K562 (cell line): ENCODE results near the gene SCFD2. TPM values are rescaled to one million over a fixed set of nuclear protein-coding genes. Genes with fewer than 3 reads are reported as not detected.

ENCODE experiments used
- ATAC-seq: fragments of 200-7000 bp; cut with Tn5 transposase; 3 replicates; pipeline ENCODE4 v1.9.1; 2020; ENCODE audit warnings: moderate library complexity
- BruUV-seq: library from RNA; stranded (reverse); fragments of 400-500 nt; replicated peaks from 2 replicates; lab custom pipeline; 2021; lab: Mats Ljungman, UMichigan
- CTCF ChIA-PET: fragments of 300-600 bp; formaldehyde crosslinking; extraction: SDS; loops from one replicate; lab custom pipeline; 2021; ENCODE audit warnings: low intra/inter-chr PET ratio; lab: Yijun Ruan, JAX
- POLR2A ChIA-PET: fragments of 300-600, 350-650 bp; sonication (Branson Sonifier 250); formaldehyde crosslinking; extraction: SDS; loops from one replicate; lab custom pipeline; 2021; ENCODE audit warnings: antibody characterized with exemption, inconsistent platforms; lab: Yijun Ruan, JAX
- DNase-seq, 4 experiments: peaks; one replicate each; pipeline versions ENCODE4 v3.0.0 to v3.0.0-alpha.2; 2011 to 2018; ENCODE audit warnings: low spot score in 3 of 4, mixed read lengths in 3 of 4; ENCODE audit errors: extremely low read depth in 1 of 4
- FAIRE-seq: peaks from 2 replicates; lab custom pipeline; 2011; peaks lifted over from hg19 to GRCh38; lab: Jason Lieb, UNC
- H2AFZ ChIP-seq: 2 replicates; pipeline ENCODE4 v1.6.0; 2011; ENCODE audit warnings: low read depth, low read length, control low read depth, inconsistent platforms
- H3K27ac ChIP-seq: fragments of 200-600 bp; 3 replicates; pipeline ENCODE4 v1.8.0; 2011; ENCODE audit warnings: low read depth, mild to moderate bottlenecking, control low read depth, inconsistent platforms, low read length, moderate library complexity, mixed read lengths; ENCODE audit errors: extremely low read depth
- H3K27me3 ChIP-seq, 2 experiments: fragments of 300-600 bp in 1 of 2; 2 replicates in 1 of 2; 3 replicates in 1 of 2; pipeline versions ENCODE4 v1.6.0 to v1.8.0; 2011; ENCODE audit warnings: inconsistent platforms in 2 of 2, low read length in 2 of 2, mild to moderate bottlenecking in 1 of 2, mixed read lengths in 1 of 2, moderate library complexity in 1 of 2; ENCODE audit not compliant: control insufficient read depth in 2 of 2, insufficient read depth in 2 of 2
- H3K36me3 ChIP-seq: fragments of 300-600 bp; 3 replicates; pipeline ENCODE4 v1.8.0; 2011; ENCODE audit warnings: mild to moderate bottlenecking, low read length, inconsistent platforms; ENCODE audit not compliant: control insufficient read depth, insufficient read depth
- H3K4me1 ChIP-seq, 2 experiments: fragments of 200-600 bp in 1 of 2; replicated peaks in 1 of 2; 2 replicates in 1 of 2; 3 replicates in 1 of 2; pipeline versions ENCODE4 v1.5.1 to v1.8.0; 2011; ENCODE audit warnings: inconsistent platforms in 2 of 2, low read length in 2 of 2, mild to moderate bottlenecking in 1 of 2, mixed read lengths in 1 of 2, moderate library complexity in 1 of 2; ENCODE audit not compliant: control insufficient read depth in 2 of 2, insufficient read depth in 2 of 2
- H3K4me2 ChIP-seq: 2 replicates; pipeline ENCODE4 v1.6.1; 2011; ENCODE audit warnings: low read length, control low read depth, inconsistent platforms, mixed read lengths; ENCODE audit not compliant: insufficient read depth
- H3K4me3 ChIP-seq: fragments of 200-600 bp; sonication (generic), shearing (Covaris generic); 2 replicates; pipeline ENCODE4 v1.5.1; 2016; ENCODE audit warnings: control low read depth, inconsistent platforms
- H3K79me2 ChIP-seq: fragments of 200-600 bp; 3 replicates; pipeline ENCODE4 v1.8.0; 2011; ENCODE audit warnings: low read length, inconsistent platforms; ENCODE audit not compliant: control insufficient read depth, insufficient read depth
- H3K9ac ChIP-seq, 2 experiments: 2 replicates each; pipeline versions ENCODE4 v1.6.0 to v1.6.1; 2011; ENCODE audit warnings: low read depth in 2 of 2, low read length in 2 of 2, control low read depth in 1 of 2, inconsistent platforms in 1 of 2, mild to moderate bottlenecking in 1 of 2, mixed read lengths in 1 of 2; ENCODE audit not compliant: insufficient read depth in 1 of 2
- H3K9me1 ChIP-seq: one replicate; pipeline ENCODE4 v1.6.0; 2011; ENCODE audit warnings: inconsistent platforms, mild to moderate bottlenecking, low read length, moderate library complexity; ENCODE audit not compliant: control insufficient read depth, insufficient read depth
- H3K9me3 ChIP-seq: replicated peaks from 2 replicates; pipeline ENCODE4 v1.5.1; 2011; ENCODE audit warnings: low read depth, low read length, inconsistent platforms; ENCODE audit not compliant: control insufficient read depth, insufficient read depth
- H4K20me1 ChIP-seq: replicated peaks from 2 replicates; pipeline ENCODE4 v1.6.1; 2011; ENCODE audit warnings: low read length, inconsistent platforms, mixed read lengths; ENCODE audit not compliant: control insufficient read depth, insufficient read depth
- ARNT ChIP-seq, 2 experiments: fragments of 450-650 bp; IDR thresholded peaks; 2 replicates each; pipeline ENCODE4 v1.6.1; 2016; ENCODE audit warnings: mild to moderate bottlenecking in 1 of 2
- ATF7 ChIP-seq: fragments of 450-650 bp; IDR thresholded peaks from 2 replicates; pipeline ENCODE4 v1.7.1; 2014; ENCODE audit warnings: mild to moderate bottlenecking, moderate library complexity
- CBFA2T3 ChIP-seq: fragments of 450-650 bp; IDR thresholded peaks from 2 replicates; pipeline ENCODE4 v1.6.1; 2017
- CCNT2 ChIP-seq: IDR thresholded peaks from 2 replicates; pipeline ENCODE4 v1.6.1; 2011; ENCODE audit warnings: borderline replicate concordance, low read depth, mild to moderate bottlenecking, moderate library complexity, mixed read lengths, low read length; ENCODE audit not compliant: insufficient read length; ENCODE audit errors: extremely low read depth
- CHD1 ChIP-seq: fragments of 200-600 bp; sonication (generic); IDR thresholded peaks from one replicate; pipeline ENCODE4 v1.6.1; 2012; ENCODE audit warnings: mild to moderate bottlenecking, moderate library complexity, low read length, inconsistent platforms
- FOXK1 ChIP-seq: sonication (generic); formaldehyde crosslinking; IDR thresholded peaks from 2 replicates; pipeline ENCODE4 v1.8.0; 2022; ENCODE audit warnings: missing genetic modification reagents, mild to moderate bottlenecking, borderline replicate concordance
- PHTF2 ChIP-seq: fragments of 250-450 bp; sonication (Bioruptor Pico); IDR thresholded peaks from 2 replicates; pipeline ENCODE4 v1.5.0; 2021; ENCODE audit warnings: mild to moderate bottlenecking
- RBM34 ChIP-seq: fragments of 200-400 bp; formaldehyde crosslinking; IDR thresholded peaks from 2 replicates; pipeline ENCODE4 v1.6.1; 2018; ENCODE audit warnings: low read length, borderline replicate concordance; ENCODE audit not compliant: insufficient read depth
- SP2 ChIP-seq: IDR thresholded peaks from 2 replicates; pipeline ENCODE4 v1.6.1; 2011; ENCODE audit warnings: mild to moderate bottlenecking, low read depth, low read length, moderate library complexity; ENCODE audit not compliant: poor library complexity, severe bottlenecking; ENCODE audit errors: extremely low read depth
- SRSF1 ChIP-seq: fragments of 200-400 bp; formaldehyde crosslinking; IDR thresholded peaks from 2 replicates; pipeline ENCODE4 v1.6.1; 2017; ENCODE audit warnings: mild to moderate bottlenecking, low read depth, low read length, moderate library complexity
- TBL1XR1 ChIP-seq, 2 experiments: IDR thresholded peaks; 2 replicates each; pipeline ENCODE4 v1.6.1; 2012; ENCODE audit warnings: improper control_type of control experiment in 2 of 2, low read length in 2 of 2, mild to moderate bottlenecking in 1 of 2
- TSC22D4 ChIP-seq: fragments of 450-650 bp; IDR thresholded peaks from 2 replicates; pipeline ENCODE4 v1.6.1; 2016; ENCODE audit warnings: missing genetic modification characterization, missing biosample characterization, control low read depth
- U2AF2 ChIP-seq: fragments of 200-400 bp; formaldehyde crosslinking; optimal IDR thresholded peaks from 2 replicates; pipeline ENCODE3; 2017; ENCODE audit warnings: low read depth, mild to moderate bottlenecking, low read length
- ZBTB8A ChIP-seq: fragments of 450-650 bp; IDR thresholded peaks from 2 replicates; pipeline ENCODE4 v1.6.1; 2018; ENCODE audit warnings: mild to moderate bottlenecking, moderate library complexity; ENCODE audit not compliant: partially characterized antibody
- ZNF165 ChIP-seq: fragments of 250-450 bp; sonication (Bioruptor Pico); IDR thresholded peaks from 2 replicates; pipeline ENCODE4 v1.4.0; 2020; ENCODE audit warnings: borderline replicate concordance
- ZNF174 ChIP-seq: fragments of 250-450 bp; sonication (Bioruptor Pico); IDR thresholded peaks from 2 replicates; pipeline ENCODE4 v1.4.0; 2020; ENCODE audit warnings: mild to moderate bottlenecking
- WGBS: fragments of 100-300 bp; shearing (Covaris generic); methylation state at CpG from one replicate; pipeline ENCODE4 v1.1.6; 2016; ENCODE audit warnings: low coverage, mixed read lengths; ENCODE audit not compliant: insufficient coverage; ENCODE audit errors: missing lambda C conversion rate; 5-methylcytosine and 5-hydroxymethylcytosine counted together
- in situ Hi-C: fragments of 300-500 bp; cut with MboI; formaldehyde crosslinking; loops from 4 replicates; pipeline ENCODE4 v1.15.0; 2018; ENCODE audit warnings: inconsistent platforms, mixed read lengths
- intact Hi-C: fragments of 100-400 bp; cut with micrococcal nuclease; formaldehyde crosslinking; loops from 2 replicates; pipeline ENCODE4 v1.14.2; 2022
- polyA plus RNA-seq, 8 experiments: library from polyadenylated mRNA; depleted of rRNA in 4 of 8; stranded (reverse) in 5 of 8; unstranded in 3 of 8; fragments of >200 nt; fragmentation: Nextera tagmentation in 2 of 8; fragmentation: Illumina TruSeq in 1 of 8; extraction: Ambion mirVana in 2 of 8; extraction: Trizol in 1 of 8; gene quantifications; 2 replicates each; pipeline versions ENCODE4 v1.2.1 to v1.2.3, GENCODE V29; 2011 to 2014; ENCODE audit warnings: inconsistent platforms in 1 of 8, missing spikeins in 1 of 8
- total RNA-seq, 7 experiments: library from RNA; depleted of rRNA in 6 of 7; stranded (reverse); fragments of >200 nt in 6 of 7; fragmentation: Illumina TruSeq in 2 of 7; extraction: Trizol in 2 of 7; gene quantifications; 2 replicates each; pipeline versions ENCODE4 v1.2.1 to v1.2.3, GENCODE V29; 2011 to 2021; ENCODE audit warnings: low replicate concordance in 1 of 7
- TF ChIP-seq, protein P1 (sequence below): IDR thresholded peaks from 3 replicates; pipeline ENCODE4 v1.6.1; 2011; ENCODE audit warnings: borderline replicate concordance, mild to moderate bottlenecking, moderate library complexity; ENCODE audit not compliant: insufficient read length; ENCODE audit errors: extremely low read depth
- TF ChIP-seq, protein P2 (sequence below): conservative IDR thresholded peaks from 2 replicates; pipeline ENCODE4 v1.6.1; 2011; ENCODE audit warnings: low read depth, mild to moderate bottlenecking, low read length; ENCODE audit not compliant: control insufficient read depth
- TF ChIP-seq, protein P3 (sequence below): fragments of 250-450 bp; sonication (Bioruptor Pico); IDR thresholded peaks from 2 replicates; pipeline ENCODE4 v1.5.0; 2021

Gene SCFD2
- total and polyA plus RNA-seq, 9 of the 15 experiments (the other 6 are each of a cell fraction or from before 2014, with no cell fraction given): 5.7 to 30.3 (median 22.8) TPM

DNA sequence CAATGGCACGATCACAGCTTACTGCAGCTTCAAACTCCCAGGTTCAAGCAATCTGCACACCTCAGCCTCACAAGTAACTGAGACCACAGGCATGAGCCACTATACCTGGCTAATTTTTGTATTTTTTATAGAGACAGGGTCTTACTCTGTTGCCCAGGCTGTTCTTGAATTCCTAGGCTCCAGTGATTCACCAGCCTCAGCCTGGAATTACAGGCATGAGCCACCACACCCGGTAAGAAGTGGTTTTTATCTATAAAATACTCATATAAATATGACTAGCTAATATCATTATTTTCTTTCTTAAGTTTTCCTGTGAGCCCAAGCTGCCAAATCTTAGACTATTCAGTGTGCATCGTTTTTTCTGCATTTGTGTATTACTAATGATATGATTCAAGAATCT is 4.4 kb downstream of the SCFD2 start:
- peaks cover 16% of the 10 kb centered on the region; the same call in 2 of the 3 replicates for H3K36me3 ChIP-seq
- H3K79me2 ChIP-seq: peaks cover 85% of the 10 kb centered on the region
- H3K4me1 ChIP-seq: peaks cover 0 to 5% of the 10 kb centered on the region in 2 experiments; a peak in 4 of 5 replicates
- no peak overlapping the region for H3K27ac ChIP-seq
- ATAC-seq (no peak), DNase-seq (no peak), FAIRE-seq (no peak)
- no peak overlapping the region for H3K4me3 ChIP-seq
- no peak overlapping the region for H2AFZ ChIP-seq
- H3K9ac ChIP-seq: no peak overlapping the region
- H3K9me1 ChIP-seq: no peaks in the 10 kb centered on the region
- H3K4me2 ChIP-seq: peak overlapping the region; percentile 12; the same call in 1 of the 2 replicates
- intact Hi-C loops: no loop called here
- ChIA-PET CTCF (no interaction called here), POLR2A (no interaction called here)
- in situ Hi-C loops: no loop called here
- no peaks in the 10 kb centered on the region for H4K20me1 ChIP-seq
- H3K27me3 ChIP-seq: no peaks in the 10 kb centered on the region
- 37% methylated on average over 3 of the region's 3 CpGs for WGBS
- H3K9me3 ChIP-seq: no peaks in the 10 kb centered on the region
- BruUV-seq: no TSS peak
- TF ChIP-seq CCNT2 (no peak), PHTF2 (CRISPR knock-in tag) (no peak), ATF7 (no peak), SP2 (no peak), CBFA2T3 (no peak), FOXK1 (no peak), CHD1 (no peak), SRSF1 (no peak), ARNT (IDR thresholded peaks at IDR 0.05) (no peak), ZNF174 (CRISPR knock-in tag) (no peak), ZNF165 (CRISPR knock-in tag) (no peak), ZBTB8A (no peak), U2AF2 (no peak), RBM34 (no peak), TBL1XR1 (IDR thresholded peaks at IDR 0.05; ENCODE audit: low read length in 2 of 2) (no peak), TSC22D4 (no peak)
- TF ChIP-seq, protein P1, sequence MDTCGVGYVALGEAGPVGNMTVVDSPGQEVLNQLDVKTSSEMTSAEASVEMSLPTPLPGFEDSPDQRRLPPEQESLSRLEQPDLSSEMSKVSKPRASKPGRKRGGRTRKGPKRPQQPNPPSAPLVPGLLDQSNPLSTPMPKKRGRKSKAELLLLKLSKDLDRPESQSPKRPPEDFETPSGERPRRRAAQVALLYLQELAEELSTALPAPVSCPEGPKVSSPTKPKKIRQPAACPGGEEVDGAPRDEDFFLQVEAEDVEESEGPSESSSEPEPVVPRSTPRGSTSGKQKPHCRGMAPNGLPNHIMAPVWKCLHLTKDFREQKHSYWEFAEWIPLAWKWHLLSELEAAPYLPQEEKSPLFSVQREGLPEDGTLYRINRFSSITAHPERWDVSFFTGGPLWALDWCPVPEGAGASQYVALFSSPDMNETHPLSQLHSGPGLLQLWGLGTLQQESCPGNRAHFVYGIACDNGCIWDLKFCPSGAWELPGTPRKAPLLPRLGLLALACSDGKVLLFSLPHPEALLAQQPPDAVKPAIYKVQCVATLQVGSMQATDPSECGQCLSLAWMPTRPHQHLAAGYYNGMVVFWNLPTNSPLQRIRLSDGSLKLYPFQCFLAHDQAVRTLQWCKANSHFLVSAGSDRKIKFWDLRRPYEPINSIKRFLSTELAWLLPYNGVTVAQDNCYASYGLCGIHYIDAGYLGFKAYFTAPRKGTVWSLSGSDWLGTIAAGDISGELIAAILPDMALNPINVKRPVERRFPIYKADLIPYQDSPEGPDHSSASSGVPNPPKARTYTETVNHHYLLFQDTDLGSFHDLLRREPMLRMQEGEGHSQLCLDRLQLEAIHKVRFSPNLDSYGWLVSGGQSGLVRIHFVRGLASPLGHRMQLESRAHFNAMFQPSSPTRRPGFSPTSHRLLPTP: no peak
- TF ChIP-seq, protein P2, sequence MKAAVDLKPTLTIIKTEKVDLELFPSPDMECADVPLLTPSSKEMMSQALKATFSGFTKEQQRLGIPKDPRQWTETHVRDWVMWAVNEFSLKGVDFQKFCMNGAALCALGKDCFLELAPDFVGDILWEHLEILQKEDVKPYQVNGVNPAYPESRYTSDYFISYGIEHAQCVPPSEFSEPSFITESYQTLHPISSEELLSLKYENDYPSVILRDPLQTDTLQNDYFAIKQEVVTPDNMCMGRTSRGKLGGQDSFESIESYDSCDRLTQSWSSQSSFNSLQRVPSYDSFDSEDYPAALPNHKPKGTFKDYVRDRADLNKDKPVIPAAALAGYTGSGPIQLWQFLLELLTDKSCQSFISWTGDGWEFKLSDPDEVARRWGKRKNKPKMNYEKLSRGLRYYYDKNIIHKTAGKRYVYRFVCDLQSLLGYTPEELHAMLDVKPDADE: no peak
- TF ChIP-seq, protein P3, sequence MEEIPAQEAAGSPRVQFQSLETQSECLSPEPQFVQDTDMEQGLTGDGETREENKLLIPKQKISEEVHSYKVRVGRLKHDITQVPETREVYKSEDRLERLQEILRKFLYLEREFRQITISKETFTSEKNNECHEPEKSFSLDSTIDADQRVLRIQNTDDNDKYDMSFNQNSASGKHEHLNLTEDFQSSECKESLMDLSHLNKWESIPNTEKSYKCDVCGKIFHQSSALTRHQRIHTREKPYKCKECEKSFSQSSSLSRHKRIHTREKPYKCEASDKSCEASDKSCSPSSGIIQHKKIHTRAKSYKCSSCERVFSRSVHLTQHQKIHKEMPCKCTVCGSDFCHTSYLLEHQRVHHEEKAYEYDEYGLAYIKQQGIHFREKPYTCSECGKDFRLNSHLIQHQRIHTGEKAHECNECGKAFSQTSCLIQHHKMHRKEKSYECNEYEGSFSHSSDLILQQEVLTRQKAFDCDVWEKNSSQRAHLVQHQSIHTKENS (CRISPR knock-in tag): no peak
